Neural progenitor cell (in vitro differentiated cells): ENCODE results near the gene SRGAP3. TPM values are rescaled to one million over a fixed set of nuclear protein-coding genes. Genes with fewer than 3 reads are reported as not detected.

Experiments used
- DNase-seq: peaks from one replicate; pipeline ENCODE4 v3.0.0-alpha.2; 2016; ENCODE audit warnings: low spot score
- H2AFZ ChIP-seq: fragments of 200-600 bp; sonication (generic); replicated peaks from 2 replicates; pipeline ENCODE4 v1.6.1; 2016; ENCODE audit warnings: antibody characterized with exemption
- H3F3A ChIP-seq: fragments of 200-600 bp; sonication (generic); 2 replicates; pipeline ENCODE4 v1.6.1; 2016; ENCODE audit warnings: antibody characterized with exemption, low read depth
- H3K27ac ChIP-seq: fragments of 200-600 bp; sonication (generic); 2 replicates; pipeline ENCODE4 v1.5.1; 2016; ENCODE audit warnings: mild to moderate bottlenecking
- H3K27me3 ChIP-seq: fragments of 200-600 bp; sonication (generic); 2 replicates; pipeline ENCODE4 v1.6.1; 2016; ENCODE audit warnings: mild to moderate bottlenecking, moderate library complexity
- H3K36me3 ChIP-seq: fragments of 200-600 bp; sonication (generic); 2 replicates; pipeline ENCODE4 v1.5.1; 2016
- H3K4me1 ChIP-seq: fragments of 200-600 bp; sonication (generic); 2 replicates; pipeline ENCODE4 v1.6.1; 2016; ENCODE audit warnings: mixed run types
- H3K4me2 ChIP-seq: fragments of 200-600 bp; sonication (generic); 2 replicates; pipeline ENCODE4 v1.6.1; 2016
- H3K4me3 ChIP-seq: fragments of 200-600 bp; sonication (generic); 2 replicates; pipeline ENCODE4 v1.5.1; 2016
- H3K79me2 ChIP-seq: fragments of 200-600 bp; sonication (generic); 2 replicates; pipeline ENCODE4 v1.6.1; 2016; ENCODE audit warnings: low read depth
- H3K9ac ChIP-seq: fragments of 200-600 bp; sonication (generic); 2 replicates; pipeline ENCODE4 v1.6.1; 2016
- H3K9me3 ChIP-seq: fragments of 200-600 bp; sonication (generic); 2 replicates; pipeline ENCODE4 v1.5.1; 2016; ENCODE audit warnings: low read depth
- H4K20me1 ChIP-seq: fragments of 200-600 bp; sonication (generic); 2 replicates; pipeline ENCODE4 v1.6.1; 2016; ENCODE audit warnings: low read depth
- H3K27ac Mint-ChIP-seq: 3 replicates; pipeline ENCODE4 v1.8.0; 2021; ENCODE audit warnings: mixed read lengths
- H3K27me3 Mint-ChIP-seq: 2 replicates; pipeline ENCODE4 v1.8.0; 2022; ENCODE audit warnings: low read depth, mild to moderate bottlenecking, inconsistent platforms, moderate library complexity, mixed read lengths; ENCODE audit not compliant: insufficient read depth
- H3K36me3 Mint-ChIP-seq: 3 replicates; pipeline ENCODE4 v1.8.0; 2021; ENCODE audit warnings: mixed read lengths
- H3K4me1 Mint-ChIP-seq: 3 replicates; pipeline ENCODE4 v1.8.0; 2021; ENCODE audit warnings: mixed read lengths
- H3K4me3 Mint-ChIP-seq: 3 replicates; pipeline ENCODE4 v1.8.0; 2021; ENCODE audit warnings: mild to moderate bottlenecking, moderate library complexity, mixed read lengths
- H3K9me3 Mint-ChIP-seq: 3 replicates; pipeline ENCODE4 v1.8.0; 2020; ENCODE audit warnings: mixed read lengths
- CTCF ChIP-seq: fragments of 200-600 bp; sonication (generic); IDR thresholded peaks from 2 replicates; pipeline ENCODE4 v1.5.1; 2017; ENCODE audit warnings: antibody characterized with exemption, mild to moderate bottlenecking
- EZH2 ChIP-seq: fragments of 200-600 bp; sonication (generic); IDR thresholded peaks from 2 replicates; pipeline ENCODE4 v1.6.1; 2017; ENCODE audit warnings: antibody characterized with exemption, mild to moderate bottlenecking, moderate library complexity
- EZH2phosphoT487 ChIP-seq: fragments of 200-600 bp; sonication (generic); IDR thresholded peaks from 2 replicates; pipeline ENCODE4 v1.6.1; 2017; ENCODE audit warnings: antibody characterized with exemption
- total RNA-seq: library from RNA; depleted of rRNA; stranded (reverse); fragments of >200 nt; gene quantifications from 2 replicates; pipeline ENCODE4 v1.2.3, GENCODE V29; 2015; ENCODE audit warnings: low replicate concordance

Gene SRGAP3
- total RNA-seq, 1 donor from 2014 or later, result 59.3 TPM

- Mint-ChIP-seq H3K27ac (no peak overlapping the region), H3K4me1 (peaks cover 5% of the 10 kb centered on the region), H3K4me3 (no peak overlapping the region), H3K27me3 (peaks cover 2% of the 10 kb centered on the region), H3K9me3 (peaks cover 10% of the 10 kb centered on the region), H3K36me3 (peaks cover 53% of the 10 kb centered on the region)
- H3K4me2 ChIP-seq, result no peak overlapping the region
- H2AFZ ChIP-seq, result no peak overlapping the region
- H3K79me2 ChIP-seq, result no peaks in the 10 kb centered on the region
- TF ChIP-seq EZH2 (no peak), CTCF (no peak), EZH2phosphoT487 (no peak)
- no peak overlapping the region for H3K4me3 ChIP-seq
- H3F3A ChIP-seq, result no peaks in the 10 kb centered on the region
- H4K20me1 ChIP-seq, result no peaks in the 10 kb centered on the region
- H3K36me3 ChIP-seq, result no peaks in the 10 kb centered on the region
- H3K4me1 ChIP-seq, result no peaks in the 10 kb centered on the region
- no peaks in the 10 kb centered on the region for H3K9me3 ChIP-seq
- H3K27me3 ChIP-seq, result no peaks in the 10 kb centered on the region
- no peak overlapping the region for H3K9ac ChIP-seq
- no peak for DNase-seq
- no peak overlapping the region for H3K27ac ChIP-seq
These were observed 134.1 kb downstream of the SRGAP3 start for GRCh38 chr3:9115336-9115735.

- no peak overlapping the region for H3K27ac ChIP-seq
- no peaks in the 10 kb centered on the region for H4K20me1 ChIP-seq
- no peaks in the 10 kb centered on the region for H3K79me2 ChIP-seq
These were observed 136.4 kb downstream of the SRGAP3 start for GRCh38 chr3:9113040-9113439.

GRCh38 chr3:9111866-9112265 lies 137.6 kb downstream of the SRGAP3 start:
- H3K79me2 ChIP-seq, result no peaks in the 10 kb centered on the region
- no peaks in the 10 kb centered on the region for H3K27me3 ChIP-seq
- H3K4me1 ChIP-seq, result no peaks in the 10 kb centered on the region
- H4K20me1 ChIP-seq, result no peaks in the 10 kb centered on the region
- no peaks in the 10 kb centered on the region for H3K9me3 ChIP-seq
- no peak for DNase-seq
- Mint-ChIP-seq H3K4me1 (peaks cover 22% of the 10 kb centered on the region), H3K36me3 (peaks cover 60% of the 10 kb centered on the region), H3K27me3 (peaks cover 5% of the 10 kb centered on the region), H3K4me3 (no peak overlapping the region), H3K27ac (no peak overlapping the region), H3K9me3 (peaks cover 10% of the 10 kb centered on the region)
- no peak overlapping the region for H3K4me2 ChIP-seq
- H3K9ac ChIP-seq, result no peak overlapping the region
- no peaks in the 10 kb centered on the region for H3K36me3 ChIP-seq
- H2AFZ ChIP-seq, result no peak overlapping the region
- no peaks in the 10 kb centered on the region for H3F3A ChIP-seq
- TF ChIP-seq EZH2phosphoT487 (no peak), EZH2 (no peak), CTCF (no peak)
- H3K4me3 ChIP-seq, result no peak overlapping the region
- H3K27ac ChIP-seq, result no peak overlapping the region

More at GRCh38 chr3:9113040-9113439, 136.4 kb downstream of the SRGAP3 start:
- Histone ChIP-seq H2AFZ (no peak overlapping the region), H3K27me3 (no peaks in the 10 kb centered on the region), H3K4me3 (no peak overlapping the region), H3K9ac (no peak overlapping the region), H3K9me3 (no peaks in the 10 kb centered on the region), H3K36me3 (no peaks in the 10 kb centered on the region), H3K4me1 (no peaks in the 10 kb centered on the region), H3K4me2 (no peak overlapping the region), H3F3A (no peaks in the 10 kb centered on the region)
- Mint-ChIP-seq H3K4me3 (no peak overlapping the region), H3K4me1 (peaks cover 22% of the 10 kb centered on the region), H3K9me3 (peaks cover 10% of the 10 kb centered on the region), H3K36me3 (peaks cover 53% of the 10 kb centered on the region), H3K27ac (peak overlapping the region; percentile 33), H3K27me3 (peaks cover 4% of the 10 kb centered on the region)
- no peak for TF ChIP-seq EZH2
- no peak for TF ChIP-seq CTCF
- no peak for TF ChIP-seq EZH2phosphoT487
- DNase-seq, result no peak
